WI38 (cell line): ENCODE results near the gene SS18.

Experiments
- H3K4me3 ChIP-seq: 2 replicates; pipeline ENCODE4 v1.5.1; 2011; ENCODE audit warnings: low read depth, mild to moderate bottlenecking, control low read depth, low read length
- TF ChIP-seq, protein P1 (sequence below): IDR thresholded peaks from 2 replicates; pipeline ENCODE4 v1.5.1; 2012; ENCODE audit warnings: low read depth, mild to moderate bottlenecking, control low read depth, low read length

Gene SS18

GRCh38 chr18:26088487-26088886 lies 1.9 kb downstream of the SS18 start:
- TF ChIP-seq, protein P1, sequence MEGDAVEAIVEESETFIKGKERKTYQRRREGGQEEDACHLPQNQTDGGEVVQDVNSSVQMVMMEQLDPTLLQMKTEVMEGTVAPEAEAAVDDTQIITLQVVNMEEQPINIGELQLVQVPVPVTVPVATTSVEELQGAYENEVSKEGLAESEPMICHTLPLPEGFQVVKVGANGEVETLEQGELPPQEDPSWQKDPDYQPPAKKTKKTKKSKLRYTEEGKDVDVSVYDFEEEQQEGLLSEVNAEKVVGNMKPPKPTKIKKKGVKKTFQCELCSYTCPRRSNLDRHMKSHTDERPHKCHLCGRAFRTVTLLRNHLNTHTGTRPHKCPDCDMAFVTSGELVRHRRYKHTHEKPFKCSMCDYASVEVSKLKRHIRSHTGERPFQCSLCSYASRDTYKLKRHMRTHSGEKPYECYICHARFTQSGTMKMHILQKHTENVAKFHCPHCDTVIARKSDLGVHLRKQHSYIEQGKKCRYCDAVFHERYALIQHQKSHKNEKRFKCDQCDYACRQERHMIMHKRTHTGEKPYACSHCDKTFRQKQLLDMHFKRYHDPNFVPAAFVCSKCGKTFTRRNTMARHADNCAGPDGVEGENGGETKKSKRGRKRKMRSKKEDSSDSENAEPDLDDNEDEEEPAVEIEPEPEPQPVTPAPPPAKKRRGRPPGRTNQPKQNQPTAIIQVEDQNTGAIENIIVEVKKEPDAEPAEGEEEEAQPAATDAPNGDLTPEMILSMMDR, result no peak
- H3K4me3 ChIP-seq, result peak overlapping the region; percentile 95

- no peak overlapping the region for H3K4me3 ChIP-seq
- TF ChIP-seq, protein P1, result no peak
These were observed 3.5 kb downstream of the SS18 start for GRCh38 chr18:26086959-26087358.

- H3K4me3 ChIP-seq, result no peak overlapping the region
- TF ChIP-seq, protein P1, result no peak
These were observed 5.4 kb downstream of the SS18 start for GRCh38 chr18:26085056-26085455.

GRCh38 chr18:26083099-26083498 lies 7.3 kb downstream of the SS18 start:
- TF ChIP-seq, protein P1, result no peak

GRCh38 chr18:26082475-26082874 lies 7.9 kb downstream of the SS18 start:
- no peak overlapping the region for H3K4me3 ChIP-seq
- TF ChIP-seq, protein P1, result no peak

More at GRCh38 chr18:26083099-26083498, 7.3 kb downstream of the SS18 start:
- H3K4me3 ChIP-seq, result no peak overlapping the region

DNA sequence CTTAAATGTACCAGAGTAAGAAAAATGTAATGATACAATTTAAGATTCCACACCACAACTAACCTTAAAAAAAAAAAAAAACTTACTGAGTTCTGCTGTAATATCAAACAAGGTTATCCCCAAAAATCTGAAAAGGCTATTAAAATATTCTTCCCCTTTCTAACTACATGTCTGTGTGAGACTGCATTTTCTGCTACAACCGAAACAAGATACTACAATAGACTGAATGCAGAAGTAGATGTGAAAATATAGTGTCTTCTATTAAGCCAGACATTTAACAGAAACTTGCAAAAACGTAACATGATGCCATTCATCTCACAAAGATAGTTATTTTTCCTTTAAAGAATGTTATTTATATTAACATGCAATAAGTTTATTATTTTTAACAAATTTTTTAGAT lies 16.2 kb downstream of the SS18 start:
- H3K4me3 ChIP-seq, result no peak overlapping the region
- TF ChIP-seq, protein P1, result no peak

DNA sequence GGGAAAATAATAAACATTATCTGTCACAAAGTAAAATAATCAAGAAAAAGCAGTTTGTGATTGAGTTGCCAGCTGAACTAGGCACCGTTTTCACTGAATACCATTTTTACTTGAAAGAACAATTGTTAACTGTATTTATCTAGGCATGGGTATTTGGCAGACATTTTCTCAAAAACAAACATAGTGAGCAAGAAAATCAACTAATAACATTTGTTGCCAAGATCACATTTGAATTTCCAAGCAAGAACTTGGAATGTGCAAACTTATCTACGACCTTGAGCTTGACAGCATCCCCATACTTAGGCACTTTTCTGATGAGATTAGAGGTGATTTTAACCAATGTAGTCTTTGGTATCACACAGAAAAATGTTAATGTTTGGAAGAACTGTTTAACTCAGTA lies 16.7 kb downstream of the SS18 start:
- TF ChIP-seq, protein P1, result no peak
- H3K4me3 ChIP-seq, result no peak overlapping the region
